Karpas-422 (cell line): ENCODE results near the gene C6orf120. TPM values are rescaled to one million over a fixed set of nuclear protein-coding genes. Genes with fewer than 3 reads are reported as not detected.

Source experiments
- DNase-seq: peaks from one replicate; pipeline ENCODE4 v3.0.0-alpha.2; 2015
- H2AFZ ChIP-seq: fragments of 200-600 bp; sonication (generic); 2 replicates; pipeline ENCODE4 v1.6.1; 2014; ENCODE audit warnings: antibody characterized with exemption, low read length, mixed read lengths
- H3K27ac ChIP-seq: fragments of 200-600 bp; sonication (generic); 2 replicates; pipeline ENCODE4 v1.5.1; 2014; ENCODE audit warnings: mild to moderate bottlenecking, low read length, moderate library complexity
- H3K27me3 ChIP-seq: fragments of 200-600 bp; sonication (generic); 2 replicates; pipeline ENCODE4 v1.6.1; 2014; ENCODE audit warnings: low read length, mixed read lengths
- H3K36me3 ChIP-seq: fragments of 200-600 bp; sonication (generic); 2 replicates; pipeline ENCODE4 v1.6.1; 2014; ENCODE audit warnings: low read length, mixed read lengths; ENCODE audit not compliant: insufficient read depth
- H3K4me1 ChIP-seq: fragments of 200-600 bp; sonication (generic); 2 replicates; pipeline ENCODE4 v1.6.1; 2014; ENCODE audit warnings: mild to moderate bottlenecking, low read length, mixed read lengths
- H3K4me2 ChIP-seq: fragments of 200-600 bp; sonication (generic); 2 replicates; pipeline ENCODE4 v1.6.1; 2014; ENCODE audit warnings: low read length, low read depth, mild to moderate bottlenecking; ENCODE audit not compliant: poor library complexity, severe bottlenecking
- H3K4me3 ChIP-seq: fragments of 200-600 bp; sonication (generic); 2 replicates; pipeline ENCODE4 v1.5.1; 2014; ENCODE audit warnings: mild to moderate bottlenecking, antibody characterized with exemption, low read length, mixed read lengths
- H3K79me2 ChIP-seq: fragments of 200-600 bp; sonication (generic); 2 replicates; pipeline ENCODE4 v1.6.1; 2014; ENCODE audit warnings: mild to moderate bottlenecking, low read length, mixed read lengths
- H3K9ac ChIP-seq: fragments of 200-600 bp; sonication (generic); 2 replicates; pipeline ENCODE4 v1.6.0; 2014; ENCODE audit warnings: low read length
- H3K9me2 ChIP-seq: fragments of 200-600 bp; sonication (generic), shearing (Covaris generic); replicated peaks from 2 replicates; pipeline ENCODE4 v1.6.0; 2014; ENCODE audit warnings: mild to moderate bottlenecking, low read length, moderate library complexity; ENCODE audit not compliant: insufficient read depth
- H3K9me3 ChIP-seq: fragments of 300-700, 200-600 bp; sonication (generic); 2 replicates; pipeline ENCODE4 v1.6.1; 2014; ENCODE audit warnings: low read length, mixed read lengths
- H4K20me1 ChIP-seq: fragments of 200-600 bp; sonication (generic); 2 replicates; pipeline ENCODE4 v1.6.1; 2014; ENCODE audit warnings: mild to moderate bottlenecking, antibody characterized with exemption, low read length, low read depth; ENCODE audit not compliant: insufficient read depth
- total RNA-seq: library from RNA; depleted of rRNA; stranded (reverse); fragments of >200 nt; shearing (Covaris generic); gene quantifications from 2 replicates; pipeline ENCODE4 v1.2.3, GENCODE V29; 2014; ENCODE audit warnings: low replicate concordance

C6orf120 gene
- total RNA-seq, 1 experiment from 2014 or later: 51.4 TPM

DNA sequence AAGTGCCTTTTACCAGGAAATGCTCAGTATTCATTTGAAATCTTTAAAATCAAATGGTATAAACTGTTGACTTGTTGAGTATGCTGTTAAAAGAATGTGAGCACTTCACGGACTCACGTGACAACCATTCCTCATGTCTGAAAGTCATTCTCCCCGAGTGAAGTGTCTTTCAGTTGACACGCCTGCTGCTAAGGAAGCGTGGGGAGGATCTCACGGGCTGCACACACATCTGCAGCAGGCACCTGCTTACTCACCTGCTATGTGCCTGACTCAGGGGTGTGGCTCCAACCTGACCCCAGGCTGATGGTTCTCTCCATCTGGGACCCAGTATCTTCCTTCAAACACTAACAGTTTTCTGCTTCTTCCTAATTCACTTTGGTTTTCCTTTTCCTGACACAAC is 32.8 kb upstream of the C6orf120 start:
- Histone ChIP-seq H3K9me3 (no peaks in the 10 kb centered on the region), H3K9ac (no peak overlapping the region), H3K27me3 (no peaks in the 10 kb centered on the region), H2AFZ (no peak overlapping the region), H3K4me3 (no peak overlapping the region), H3K9me2 (no peaks in the 10 kb centered on the region), H3K4me2 (no peak overlapping the region), H3K79me2 (peaks cover 31% of the 10 kb centered on the region), H3K27ac (no peak overlapping the region), H4K20me1 (no peaks in the 10 kb centered on the region), H3K4me1 (no peaks in the 10 kb centered on the region), H3K36me3 (peaks cover 22% of the 10 kb centered on the region; the same call in 1 of the 2 replicates)
- DNase-seq: no peak

DNA sequence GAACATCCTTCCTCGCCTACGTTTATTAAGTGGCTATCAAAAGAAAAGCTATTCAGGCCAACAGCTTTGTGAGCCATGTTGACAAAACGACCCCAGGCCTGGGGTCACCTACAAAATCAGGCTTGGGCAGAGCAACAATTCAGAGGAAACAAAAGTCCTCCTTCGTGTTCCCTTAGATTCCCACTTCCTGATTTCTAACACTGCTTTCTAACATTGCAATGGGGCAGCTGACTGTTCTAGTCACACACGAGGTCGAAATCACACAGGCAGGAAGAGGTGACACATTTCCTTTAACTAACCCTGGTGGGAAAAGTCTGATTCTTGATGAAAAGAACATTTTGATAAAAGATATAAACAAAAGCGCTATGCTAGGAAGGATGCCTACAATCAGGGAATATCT is 32.0 kb upstream of the C6orf120 start:
- no peak overlapping the region for H3K4me3 ChIP-seq
- H4K20me1 ChIP-seq: no peaks in the 10 kb centered on the region
- no peak overlapping the region for H3K4me2 ChIP-seq
- no peaks in the 10 kb centered on the region for H3K9me3 ChIP-seq
- peaks cover 22% of the 10 kb centered on the region; the same call in 1 of the 2 replicates for H3K36me3 ChIP-seq
- no peak for DNase-seq
- no peaks in the 10 kb centered on the region for H3K9me2 ChIP-seq
- H2AFZ ChIP-seq: no peak overlapping the region
- H3K79me2 ChIP-seq: peaks cover 31% of the 10 kb centered on the region
- H3K4me1 ChIP-seq: no peaks in the 10 kb centered on the region
- no peak overlapping the region for H3K9ac ChIP-seq
- H3K27me3 ChIP-seq: no peaks in the 10 kb centered on the region
- H3K27ac ChIP-seq: no peak overlapping the region

- Histone ChIP-seq H3K9me2 (no peaks in the 10 kb centered on the region), H3K9me3 (no peaks in the 10 kb centered on the region), H3K9ac (no peak overlapping the region), H4K20me1 (no peaks in the 10 kb centered on the region), H3K27me3 (no peaks in the 10 kb centered on the region), H3K4me1 (no peaks in the 10 kb centered on the region), H3K4me2 (no peak overlapping the region), H3K27ac (no peak overlapping the region), H3K4me3 (no peak overlapping the region), H3K79me2 (peaks cover 31% of the 10 kb centered on the region), H2AFZ (no peak overlapping the region), H3K36me3 (peaks cover 19% of the 10 kb centered on the region; the same call in 1 of the 2 replicates)
- DNase-seq: no peak
Observed at GRCh38 chr6:169671563-169671962, 30.4 kb upstream of the C6orf120 start.

DNA sequence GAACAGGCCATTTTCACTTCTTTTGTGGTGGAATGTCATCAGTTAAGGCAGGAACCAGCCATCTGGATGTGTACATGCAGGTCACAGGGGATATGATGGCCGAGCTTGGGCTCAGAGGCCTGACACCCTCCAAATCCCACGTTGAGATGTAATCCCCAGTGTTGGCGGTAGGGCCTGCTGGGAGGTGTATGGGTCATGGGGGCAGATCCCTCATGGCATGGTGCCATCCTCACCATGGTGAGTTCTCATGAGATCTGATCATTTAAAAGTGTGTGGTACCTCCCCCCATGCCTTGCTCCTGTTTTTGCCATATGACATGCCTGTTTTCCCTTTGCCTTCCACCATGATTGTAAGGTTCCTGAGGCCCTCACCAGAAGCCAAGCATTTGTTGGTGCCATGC is 26.9 kb upstream of the C6orf120 start:
- peaks cover 19% of the 10 kb centered on the region; the same call in 1 of the 2 replicates for H3K36me3 ChIP-seq
- no peaks in the 10 kb centered on the region for H3K9me2 ChIP-seq
- DNase-seq: no peak

DNA sequence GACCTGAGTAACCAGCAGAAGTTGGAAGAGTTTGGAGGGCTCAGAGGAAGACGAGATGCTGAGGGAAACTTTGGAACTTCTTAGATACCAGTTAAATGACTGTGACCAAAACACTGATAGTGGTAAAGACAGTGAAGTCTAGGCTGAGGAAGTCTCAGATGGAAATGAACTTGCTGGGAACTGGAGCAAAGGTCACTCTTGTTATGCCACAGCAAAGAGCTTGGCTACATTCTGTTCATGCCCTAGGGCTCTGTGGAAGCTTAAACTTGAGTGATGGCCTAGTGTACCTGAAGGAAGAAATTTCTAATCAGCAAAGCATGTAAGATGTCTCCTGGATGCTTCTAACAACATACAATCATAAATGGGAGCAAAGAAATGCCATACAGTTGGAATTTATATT is 24.8 kb upstream of the C6orf120 start:
- H3K9ac ChIP-seq: no peak overlapping the region
- H3K4me3 ChIP-seq: no peak overlapping the region
- no peak overlapping the region for H3K27ac ChIP-seq
- H3K4me1 ChIP-seq: no peaks in the 10 kb centered on the region
- H3K36me3 ChIP-seq: peaks cover 17% of the 10 kb centered on the region
- no peaks in the 10 kb centered on the region for H3K27me3 ChIP-seq
- H2AFZ ChIP-seq: no peak overlapping the region
- DNase-seq: no peak
- peaks cover 54% of the 10 kb centered on the region for H3K79me2 ChIP-seq
- H4K20me1 ChIP-seq: no peaks in the 10 kb centered on the region
- H3K9me2 ChIP-seq: no peaks in the 10 kb centered on the region
- no peaks in the 10 kb centered on the region for H3K9me3 ChIP-seq
- no peak overlapping the region for H3K4me2 ChIP-seq

More for the DNA sequence above, 26.9 kb upstream of the C6orf120 start:
- Histone ChIP-seq H3K4me1 (no peaks in the 10 kb centered on the region), H3K4me3 (no peak overlapping the region), H3K27ac (no peak overlapping the region), H3K79me2 (peaks cover 51% of the 10 kb centered on the region), H2AFZ (no peak overlapping the region), H3K4me2 (no peak overlapping the region), H3K27me3 (no peaks in the 10 kb centered on the region), H3K9ac (no peak overlapping the region), H4K20me1 (no peaks in the 10 kb centered on the region), H3K9me3 (no peaks in the 10 kb centered on the region)

GRCh38 chr6:169678342-169678741 is 23.6 kb upstream of the C6orf120 start:
- Histone ChIP-seq H3K27ac (no peak overlapping the region), H3K36me3 (peaks cover 15% of the 10 kb centered on the region)
- DNase-seq: no peak

GRCh38 chr6:169684056-169684455 is 17.9 kb upstream of the C6orf120 start:
- no peak for DNase-seq
- Histone ChIP-seq H3K4me3 (no peak overlapping the region), H2AFZ (no peak overlapping the region), H3K27me3 (no peaks in the 10 kb centered on the region), H3K27ac (no peak overlapping the region), H3K4me2 (no peak overlapping the region), H3K9me3 (peaks cover 15% of the 10 kb centered on the region), H3K36me3 (peaks cover 63% of the 10 kb centered on the region), H3K79me2 (peaks cover 79% of the 10 kb centered on the region), H3K4me1 (no peaks in the 10 kb centered on the region), H3K9ac (no peak overlapping the region), H3K9me2 (no peaks in the 10 kb centered on the region), H4K20me1 (no peaks in the 10 kb centered on the region)

More at GRCh38 chr6:169678342-169678741, 23.6 kb upstream of the C6orf120 start:
- Histone ChIP-seq H3K27me3 (no peaks in the 10 kb centered on the region), H3K79me2 (peaks cover 57% of the 10 kb centered on the region), H3K4me1 (no peaks in the 10 kb centered on the region), H3K4me3 (no peak overlapping the region), H3K9ac (no peak overlapping the region), H3K9me3 (no peaks in the 10 kb centered on the region), H3K4me2 (no peak overlapping the region), H4K20me1 (no peaks in the 10 kb centered on the region), H3K9me2 (no peaks in the 10 kb centered on the region), H2AFZ (no peak overlapping the region)

DNA sequence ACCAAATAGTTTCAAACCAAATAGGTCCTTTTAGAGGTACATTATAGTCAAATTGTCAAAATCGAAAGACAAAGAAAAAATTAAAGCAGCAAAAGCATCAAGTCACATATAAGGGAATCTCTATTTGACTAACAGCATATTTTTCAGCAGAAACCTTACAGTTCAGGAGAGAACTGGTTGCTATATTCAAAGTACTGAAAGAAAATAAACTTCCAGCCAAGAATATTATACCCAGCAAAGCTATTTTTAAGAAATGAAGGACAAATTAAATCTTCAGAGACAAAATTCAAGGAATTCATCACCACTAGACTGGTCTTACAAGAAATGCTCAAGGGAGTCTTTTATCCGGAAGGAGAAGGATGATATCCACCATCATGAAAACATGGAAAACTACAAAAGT is 16.1 kb upstream of the C6orf120 start:
- H3K36me3 ChIP-seq: peaks cover 68% of the 10 kb centered on the region
- H3K4me2 ChIP-seq: no peak overlapping the region
- H3K9ac ChIP-seq: no peak overlapping the region
- H4K20me1 ChIP-seq: no peaks in the 10 kb centered on the region
- peaks cover 15% of the 10 kb centered on the region for H3K9me3 ChIP-seq
- H2AFZ ChIP-seq: no peak overlapping the region
- H3K4me1 ChIP-seq: no peaks in the 10 kb centered on the region
- peaks cover 74% of the 10 kb centered on the region for H3K79me2 ChIP-seq
- no peak for DNase-seq
- no peaks in the 10 kb centered on the region for H3K9me2 ChIP-seq
- H3K4me3 ChIP-seq: no peak overlapping the region
- no peaks in the 10 kb centered on the region for H3K27me3 ChIP-seq
- H3K27ac ChIP-seq: no peak overlapping the region

- Histone ChIP-seq H3K79me2 (peaks cover 71% of the 10 kb centered on the region), H3K27ac (no peak overlapping the region)
Observed at GRCh38 chr6:169689287-169689686, 12.6 kb upstream of the C6orf120 start.

More at GRCh38 chr6:169689287-169689686, 12.6 kb upstream of the C6orf120 start:
- H3K9me3 ChIP-seq: peaks cover 15% of the 10 kb centered on the region
- no peak overlapping the region for H3K4me2 ChIP-seq
- H4K20me1 ChIP-seq: no peaks in the 10 kb centered on the region
- H3K27me3 ChIP-seq: no peaks in the 10 kb centered on the region
- no peak for DNase-seq
- H3K4me3 ChIP-seq: no peak overlapping the region
- no peak overlapping the region for H2AFZ ChIP-seq
- no peaks in the 10 kb centered on the region for H3K9me2 ChIP-seq
- H3K9ac ChIP-seq: no peak overlapping the region
- 0 out of 2 replicates have a peak, but pooled peaks cover 3% of the 10 kb centered on the region for H3K4me1 ChIP-seq
- H3K36me3 ChIP-seq: peaks cover 60% of the 10 kb centered on the region
